A673 (cell line): Measurements from ENCODE around the gene GNPTAB. TPM values are rescaled to one million over a fixed set of nuclear protein-coding genes. Genes with fewer than 3 reads are reported as not detected.

ENCODE experiments used
- BruUV-seq: library from RNA; stranded (reverse); fragments of 400-500 nt; replicated peaks from 2 replicates; lab custom pipeline; 2021; lab: Mats Ljungman, UMichigan
- CTCF ChIA-PET: fragments of 300-600 bp; sonication (Branson Sonifier 250); formaldehyde crosslinking; loops from one replicate; lab custom pipeline; 2022; ENCODE audit warnings: antibody characterized with exemption; lab: Charles Lee
- POLR2A ChIA-PET: fragments of 300-600 bp; sonication (Branson Sonifier 250); formaldehyde crosslinking; loops from one replicate; lab custom pipeline; 2022; ENCODE audit warnings: antibody characterized with exemption; ENCODE audit not compliant: low non-redundant PET; lab: Charles Lee
- DNase-seq: peaks from one replicate; pipeline ENCODE4 v3.0.0-alpha.2; 2015; ENCODE audit warnings: low spot score
- H3K27ac ChIP-seq: fragments of 200-600 bp; sonication (generic); 2 replicates; pipeline ENCODE4 v1.5.1; 2016; ENCODE audit warnings: mixed run types, low read depth, mild to moderate bottlenecking, mixed read lengths, antibody characterized with exemption, low read length; ENCODE audit not compliant: poor library complexity, severe bottlenecking
- H3K27me3 ChIP-seq: fragments of 200-600 bp; sonication (generic); replicated peaks from 2 replicates; pipeline ENCODE4 v1.6.1; 2017; ENCODE audit warnings: mixed run types, low read depth, mild to moderate bottlenecking, mixed read lengths, antibody characterized with exemption, low read length; ENCODE audit not compliant: insufficient read depth, poor library complexity
- H3K36me3 ChIP-seq: fragments of 200-600 bp; sonication (generic); 2 replicates; pipeline ENCODE4 v1.6.1; 2016; ENCODE audit warnings: mixed run types, mild to moderate bottlenecking, mixed read lengths, antibody characterized with exemption, low read length; ENCODE audit not compliant: insufficient read depth, poor library complexity, severe bottlenecking
- H3K4me1 ChIP-seq: fragments of 200-600 bp; sonication (generic); 2 replicates; pipeline ENCODE4 v1.6.1; 2017; ENCODE audit warnings: mixed run types, mild to moderate bottlenecking, mixed read lengths, antibody characterized with exemption, low read length; ENCODE audit not compliant: insufficient read depth, poor library complexity, severe bottlenecking
- H3K4me3 ChIP-seq: fragments of 200-600 bp; sonication (generic); 2 replicates; pipeline ENCODE4 v1.5.1; 2016; ENCODE audit warnings: low read depth, mixed run types, mild to moderate bottlenecking, mixed read lengths, low read length; ENCODE audit not compliant: poor library complexity, severe bottlenecking
- H3K9me3 ChIP-seq: fragments of 200-600 bp; sonication (generic); 2 replicates; pipeline ENCODE4 v1.6.1; 2016; ENCODE audit warnings: mixed run types, low read depth, mild to moderate bottlenecking, mixed read lengths, antibody characterized with exemption, low read length; ENCODE audit not compliant: poor library complexity, severe bottlenecking
- CTCF ChIP-seq: fragments of 300-800, 200-600 bp; sonication (generic); conservative IDR thresholded peaks from 2 replicates; pipeline ENCODE4 v1.5.1; 2017; ENCODE audit warnings: low read depth, mild to moderate bottlenecking, antibody characterized with exemption, low read length, moderate library complexity, mixed read lengths
- EZH2 ChIP-seq: fragments of 200-600 bp; sonication (generic); IDR thresholded peaks from 2 replicates; pipeline ENCODE4 v1.6.1; 2017; ENCODE audit warnings: borderline replicate concordance, low read depth, mild to moderate bottlenecking, mixed read lengths, antibody characterized with exemption, low read length; ENCODE audit not compliant: poor library complexity, severe bottlenecking
- intact Hi-C: fragments of 100-400 bp; cut with micrococcal nuclease; formaldehyde crosslinking; loops from one replicate; pipeline ENCODE4 v1.10.0; 2022; ENCODE audit not compliant: unreplicated experiment
- total RNA-seq: library from RNA; stranded (reverse); gene quantifications from 2 replicates; pipeline ENCODE4 v1.2.3, GENCODE V29; 2021

GNPTAB gene
- total RNA-seq, 1 experiment from 2014 or later: 19.9 TPM

GRCh38 chr12:101803978-101804377, 26.8 kb downstream of the GNPTAB start:
- no TSS peak for BruUV-seq
- Histone ChIP-seq H3K27me3 (no peaks in the 10 kb centered on the region), H3K4me3 (no peak overlapping the region), H3K27ac (no peak overlapping the region), H3K4me1 (no peaks in the 10 kb centered on the region), H3K36me3 (no peaks in the 10 kb centered on the region), H3K9me3 (no peaks in the 10 kb centered on the region)
- POLR2A ChIA-PET: no interaction called here
- DNase-seq: no peak
- intact Hi-C loops: no loop called here
- TF ChIP-seq CTCF: no peak
- no peak for TF ChIP-seq EZH2
- CTCF ChIA-PET: no interaction called here

GRCh38 chr12:101802486-101802885, 28.3 kb downstream of the GNPTAB start:
- Histone ChIP-seq H3K4me3 (no peak overlapping the region), H3K9me3 (no peaks in the 10 kb centered on the region), H3K27ac (no peak overlapping the region), H3K36me3 (no peaks in the 10 kb centered on the region), H3K4me1 (no peaks in the 10 kb centered on the region), H3K27me3 (no peaks in the 10 kb centered on the region)
- ChIA-PET CTCF (no interaction called here), POLR2A (no interaction called here)
- no peak for TF ChIP-seq CTCF
- no peak for TF ChIP-seq EZH2
- intact Hi-C loops: no loop called here
- no TSS peak for BruUV-seq
- DNase-seq: no peak

GRCh38 chr12:101799774-101800173, 31.0 kb downstream of the GNPTAB start:
- BruUV-seq: no TSS peak
- H3K9me3 ChIP-seq: no peaks in the 10 kb centered on the region
- no peak for DNase-seq
- no peak overlapping the region for H3K4me3 ChIP-seq
- no peaks in the 10 kb centered on the region for H3K36me3 ChIP-seq
- no peaks in the 10 kb centered on the region for H3K4me1 ChIP-seq
- H3K27ac ChIP-seq: no peak overlapping the region
- CTCF ChIA-PET: no interaction called here
- POLR2A ChIA-PET: no interaction called here
- intact Hi-C loops: no loop called here
- TF ChIP-seq EZH2: no peak
- TF ChIP-seq CTCF: no peak
- H3K27me3 ChIP-seq: no peaks in the 10 kb centered on the region
